Coronary artery (tissue), 2 donors: ENCODE results near the gene WNK2.

ENCODE experiments used
- DNase-seq: peaks from one replicate; pipeline ENCODE4 v3.0.0-alpha.2; 2017; ENCODE audit warnings: low spot score
- H3K27ac ChIP-seq, 2 donors: fragments of 200-600 bp; sonication (generic); one replicate each; pipeline ENCODE4 v1.5.1; 2016 to 2019
- H3K4me3 ChIP-seq: fragments of 200-600 bp; sonication (generic); 2 replicates; pipeline ENCODE4 v1.5.1; 2016; ENCODE audit warnings: mild to moderate bottlenecking, moderate library complexity
- TF ChIP-seq, protein P1 (sequence below): fragments of 200-600 bp; sonication (generic); IDR thresholded peaks from one replicate; pipeline ENCODE4 v1.5.1; 2019; ENCODE audit warnings: antibody characterized with exemption

WNK2 gene

GRCh38 chr9:93207860-93208734 lies 24.2 kb downstream of the WNK2 start:
- H3K27ac ChIP-seq, result peak overlapping the region; percentile 70 to 79
- TF ChIP-seq, protein P1, sequence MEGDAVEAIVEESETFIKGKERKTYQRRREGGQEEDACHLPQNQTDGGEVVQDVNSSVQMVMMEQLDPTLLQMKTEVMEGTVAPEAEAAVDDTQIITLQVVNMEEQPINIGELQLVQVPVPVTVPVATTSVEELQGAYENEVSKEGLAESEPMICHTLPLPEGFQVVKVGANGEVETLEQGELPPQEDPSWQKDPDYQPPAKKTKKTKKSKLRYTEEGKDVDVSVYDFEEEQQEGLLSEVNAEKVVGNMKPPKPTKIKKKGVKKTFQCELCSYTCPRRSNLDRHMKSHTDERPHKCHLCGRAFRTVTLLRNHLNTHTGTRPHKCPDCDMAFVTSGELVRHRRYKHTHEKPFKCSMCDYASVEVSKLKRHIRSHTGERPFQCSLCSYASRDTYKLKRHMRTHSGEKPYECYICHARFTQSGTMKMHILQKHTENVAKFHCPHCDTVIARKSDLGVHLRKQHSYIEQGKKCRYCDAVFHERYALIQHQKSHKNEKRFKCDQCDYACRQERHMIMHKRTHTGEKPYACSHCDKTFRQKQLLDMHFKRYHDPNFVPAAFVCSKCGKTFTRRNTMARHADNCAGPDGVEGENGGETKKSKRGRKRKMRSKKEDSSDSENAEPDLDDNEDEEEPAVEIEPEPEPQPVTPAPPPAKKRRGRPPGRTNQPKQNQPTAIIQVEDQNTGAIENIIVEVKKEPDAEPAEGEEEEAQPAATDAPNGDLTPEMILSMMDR, result no peak
- peak overlapping the region; percentile 42 for H3K4me3 ChIP-seq
- DNase-seq, result no peak

- TF ChIP-seq, protein P1, result no peak
- H3K27ac ChIP-seq, result no peak overlapping the region
- H3K4me3 ChIP-seq, result no peak overlapping the region
- no peak for DNase-seq
These were observed 25.2 kb downstream of the WNK2 start for GRCh38 chr9:93209097-93209496.

- TF ChIP-seq, protein P1, result no peak
- Histone ChIP-seq H3K4me3 (no peak overlapping the region), H3K27ac (no peak overlapping the region)
- DNase-seq, result no peak
These were observed 25.8 kb downstream of the WNK2 start for GRCh38 chr9:93209576-93210323.

- DNase-seq, result no peak
- Histone ChIP-seq H3K4me3 (no peak overlapping the region), H3K27ac (no peak overlapping the region)
- TF ChIP-seq, protein P1, result no peak
These were observed 26.5 kb downstream of the WNK2 start for GRCh38 chr9:93210324-93210973.

- no peak overlapping the region for H3K27ac ChIP-seq
- TF ChIP-seq, protein P1, result no peak
- no peak for DNase-seq
- H3K4me3 ChIP-seq, result no peak overlapping the region
These were observed 27.2 kb downstream of the WNK2 start for GRCh38 chr9:93210974-93211653.

GRCh38 chr9:93211654-93212001 lies 27.7 kb downstream of the WNK2 start:
- no peak overlapping the region for H3K4me3 ChIP-seq
- no peak for DNase-seq
- TF ChIP-seq, protein P1, result no peak
- H3K27ac ChIP-seq, result no peak overlapping the region
